Adrenal gland (tissue), 5 donors: ENCODE results near the gene CHSY3.

Experiments used
- CTCF ChIP-seq, 6 experiments: fragments of 450-650 bp in 4 of 6; fragments of 200-600 bp in 2 of 6; sonication (generic) in 1 of 6; IDR thresholded peaks; 1 replicate in 5 of 6; 2 replicates in 1 of 6; pipeline versions ENCODE4 v1.5.1 to v1.8.0; 2016 to 2021; ENCODE audit warnings: antibody characterized with exemption in 6 of 6, mild to moderate bottlenecking in 2 of 6, moderate library complexity in 1 of 6
- POLR2A ChIP-seq, 2 donors: fragments of 450-650 bp; IDR thresholded peaks; one replicate each; pipeline ENCODE4 v1.6.1; 2017; ENCODE audit warnings: antibody characterized with exemption in 2 of 2, mild to moderate bottlenecking in 2 of 2, moderate library complexity in 1 of 2
- donor health status: DM: no; HTN: no; CAD: no.

GRCh38 chr5:129858131-129858675 is 46.1 kb upstream of the CHSY3 start:
- TF ChIP-seq CTCF (IDR thresholded peaks at IDR 0.05) (no peak), POLR2A (IDR thresholded peaks at IDR 0.05) (no peak)
